Measurements from ENCODE around the gene KRTAP19-2. TPM values are rescaled to one million over a fixed set of nuclear protein-coding genes. Genes with fewer than 3 reads are reported as not detected.
A peak's percentile ranks its signal among the peaks of the same experiment; 100 is the strongest.

The KRTAP19-2 gene
- total and polyA plus RNA-seq, 5 donors: not detected

GRCh38 chr21:30478004-30478403 lies 9.2 kb downstream of the KRTAP19-2 start:
- ATAC-seq (no peak), DNase-seq (no peak)
- Histone ChIP-seq H3K27ac (ENCODE audit: low read length) (no peak overlapping the region), H3K4me1 (ENCODE audit: control insufficient read depth, insufficient read depth, low read length) (no peaks in the 10 kb centered on the region), H3K9me3 (ENCODE audit: control insufficient read depth, low read length) (no peaks in the 10 kb centered on the region), H3K27me3 (ENCODE audit: control insufficient read depth, insufficient read depth) (no peaks in the 10 kb centered on the region), H3K4me3 (ENCODE audit: low read length) (no peak overlapping the region)
- intact Hi-C loops (cut with DNase I): no loop called here
- 26% methylated on average over 3 of the region's 3 CpGs for WGBS

- no peak overlapping the region for H3K27ac ChIP-seq (ENCODE audit: low read length)
- ATAC-seq (no peak), DNase-seq (no peak)
- H3K27me3 ChIP-seq (ENCODE audit: control insufficient read depth, insufficient read depth): no peaks in the 10 kb centered on the region
- WGBS: 75% methylated on average over 6 of the region's 6 CpGs
- intact Hi-C loops (cut with DNase I): no loop called here
- H3K4me1 ChIP-seq (ENCODE audit: control insufficient read depth, insufficient read depth, low read length): no peaks in the 10 kb centered on the region
- no peaks in the 10 kb centered on the region for H3K9me3 ChIP-seq (ENCODE audit: control insufficient read depth, low read length)
- H3K4me3 ChIP-seq (ENCODE audit: low read length): no peak overlapping the region
These were observed 18.1 kb downstream of the KRTAP19-2 start for GRCh38 chr21:30468900-30469714.

GRCh38 chr21:30463713-30464112 lies 23.5 kb downstream of the KRTAP19-2 start:
- intact Hi-C loops (cut with DNase I): no loop called here
- ATAC-seq: no peak
- Histone ChIP-seq H3K4me3 (ENCODE audit: low read length) (no peak overlapping the region), H3K27me3 (ENCODE audit: control insufficient read depth, insufficient read depth) (no peaks in the 10 kb centered on the region), H3K4me1 (ENCODE audit: control insufficient read depth, insufficient read depth, low read length) (no peaks in the 10 kb centered on the region), H3K9me3 (ENCODE audit: control insufficient read depth, low read length) (no peaks in the 10 kb centered on the region), H3K27ac (ENCODE audit: low read length) (no peak overlapping the region)
- 56% methylated on average over 3 of the region's 3 CpGs for WGBS
- DNase-seq: no peak

- no peaks in the 10 kb centered on the region for H3K27me3 ChIP-seq (ENCODE audit: control insufficient read depth, insufficient read depth)
- 84% methylated on average over 3 of the region's 3 CpGs for WGBS
- H3K27ac ChIP-seq (ENCODE audit: low read length): no peak overlapping the region
- DNase-seq (no peak), ATAC-seq (no peak)
- H3K9me3 ChIP-seq (ENCODE audit: control insufficient read depth, low read length): no peaks in the 10 kb centered on the region
- no peak overlapping the region for H3K4me3 ChIP-seq (ENCODE audit: low read length)
- intact Hi-C loops (cut with DNase I): loop anchor here in 1 of 4 donors (5.0 to 10.0 kb wide), 2 partner anchors 284 to 636 kb away; no protein-coding TSS in a partner anchor
- no peaks in the 10 kb centered on the region for H3K4me1 ChIP-seq (ENCODE audit: control insufficient read depth, insufficient read depth, low read length)
These were observed 38.7 kb downstream of the KRTAP19-2 start for GRCh38 chr21:30448514-30448913.

GRCh38 chr21:30447056-30447455 lies 40.2 kb downstream of the KRTAP19-2 start:
- intact Hi-C loops (cut with DNase I): loop anchor here in 1 of 4 donors (5.0 to 10.0 kb wide), 2 partner anchors 285 to 638 kb away; no protein-coding TSS in a partner anchor
- Histone ChIP-seq H3K27me3 (ENCODE audit: control insufficient read depth, insufficient read depth) (no peaks in the 10 kb centered on the region), H3K9me3 (ENCODE audit: control insufficient read depth, low read length) (no peaks in the 10 kb centered on the region), H3K4me3 (ENCODE audit: low read length) (no peak overlapping the region), H3K27ac (ENCODE audit: low read length) (no peak overlapping the region), H3K4me1 (ENCODE audit: control insufficient read depth, insufficient read depth, low read length) (no peaks in the 10 kb centered on the region)
- ATAC-seq (no peak), DNase-seq (no peak)
- WGBS: 50% methylated on average over 4 of the region's 4 CpGs

- no peaks in the 10 kb centered on the region for H3K4me1 ChIP-seq (ENCODE audit: control insufficient read depth, insufficient read depth, low read length)
- peak; percentile 44 to 65 for ATAC-seq
- H3K4me3 ChIP-seq (ENCODE audit: low read length): no peak overlapping the region
- no peak overlapping the region for H3K27ac ChIP-seq (ENCODE audit: low read length)
- DNase-seq: no peak
- WGBS: 48% methylated on average over 1 of the region's 1 CpG
- no peaks in the 10 kb centered on the region for H3K9me3 ChIP-seq (ENCODE audit: control insufficient read depth, low read length)
- no peaks in the 10 kb centered on the region for H3K27me3 ChIP-seq (ENCODE audit: control insufficient read depth, insufficient read depth)
- intact Hi-C loops (cut with DNase I): loop anchor here in 3 of 4 donors (2.0 to 10.0 kb wide), 3 partner anchors 288 to 641 kb away; no protein-coding TSS in a partner anchor
These were observed 43.0 kb downstream of the KRTAP19-2 start for GRCh38 chr21:30444204-30444603.

- intact Hi-C loops (cut with DNase I): loop anchor here in 2 of 4 donors (5.0 to 10.0 kb wide), 2 partner anchors 289 to 642 kb away; no protein-coding TSS in a partner anchor
- H3K27me3 ChIP-seq (ENCODE audit: control insufficient read depth, insufficient read depth): no peaks in the 10 kb centered on the region
- H3K27ac ChIP-seq (ENCODE audit: low read length): no peak overlapping the region
These were observed 44.0 kb downstream of the KRTAP19-2 start for GRCh38 chr21:30443226-30443625.

GRCh38 chr21:30439975-30440374 lies 47.3 kb downstream of the KRTAP19-2 start, which contains the start of gene KRTAP15-1:
KRTAP15-1 (plus strand) TSS chr21:30440275; CDS start chr21:30440328, 53 bp downstream.
- H3K9me3 ChIP-seq (ENCODE audit: control insufficient read depth, low read length): no peaks in the 10 kb centered on the region
- no peaks in the 10 kb centered on the region for H3K27me3 ChIP-seq (ENCODE audit: control insufficient read depth, insufficient read depth)
- H3K4me3 ChIP-seq (ENCODE audit: low read length): no peak within 1 kb of the TSS
- no peaks in the 10 kb centered on the region for H3K4me1 ChIP-seq (ENCODE audit: control insufficient read depth, insufficient read depth, low read length)
- no peak within 1 kb of the TSS for H3K27ac ChIP-seq (ENCODE audit: low read length)
- 94% methylated on average over 5 of the region's 5 CpGs for WGBS
- DNase-seq (no peak), ATAC-seq (no peak)
- intact Hi-C loops (cut with DNase I): loop anchor here in 3 of 4 donors (5.0 to 10.0 kb wide), 4 partner anchors 95 to 645 kb away; partner anchors contain the start of genes KRTAP23-1 (in 1 of the 3) and KRTAP27-1 (in 1 of the 3)

More at GRCh38 chr21:30443226-30443625, 44.0 kb downstream of the KRTAP19-2 start:
- Histone ChIP-seq H3K4me1 (ENCODE audit: control insufficient read depth, insufficient read depth, low read length) (no peaks in the 10 kb centered on the region), H3K4me3 (ENCODE audit: low read length) (no peak overlapping the region), H3K9me3 (ENCODE audit: control insufficient read depth, low read length) (no peaks in the 10 kb centered on the region)
- no peak for ATAC-seq
- DNase-seq: no peak

Other genes starting within 250 kb of the KRTAP19-2 start
- gene KRTAP24-1, start 204.5 kb downstream of the KRTAP19-2 start, total RNA-seq: not detected
- not detected for gene KRTAP24-1, start 204.5 kb downstream of the KRTAP19-2 start, polyA plus RNA-seq
- gene KRTAP25-1, start 197.9 kb downstream of the KRTAP19-2 start, total RNA-seq: not detected
- not detected for gene KRTAP25-1, start 197.9 kb downstream of the KRTAP19-2 start, polyA plus RNA-seq
- not detected for gene KRTAP26-1, start 167.1 kb downstream of the KRTAP19-2 start, total RNA-seq
- gene KRTAP26-1, start 167.1 kb downstream of the KRTAP19-2 start, polyA plus RNA-seq: not detected
- gene KRTAP27-1, start 149.7 kb downstream of the KRTAP19-2 start, total RNA-seq: not detected
- not detected for gene KRTAP27-1, start 149.7 kb downstream of the KRTAP19-2 start, polyA plus RNA-seq
- not detected for gene KRTAP23-1, start 138.8 kb downstream of the KRTAP19-2 start, total RNA-seq
- not detected for gene KRTAP23-1, start 138.8 kb downstream of the KRTAP19-2 start, polyA plus RNA-seq
- gene KRTAP13-2, start 115.2 kb downstream of the KRTAP19-2 start, total RNA-seq: not detected
- not detected for gene KRTAP13-2, start 115.2 kb downstream of the KRTAP19-2 start, polyA plus RNA-seq
- not detected for gene KRTAP13-1, start 91.4 kb downstream of the KRTAP19-2 start, total RNA-seq
- not detected for gene KRTAP13-1, start 91.4 kb downstream of the KRTAP19-2 start, polyA plus RNA-seq
- not detected for gene KRTAP13-3, start 61.5 kb downstream of the KRTAP19-2 start, total RNA-seq
- not detected for gene KRTAP13-3, start 61.5 kb downstream of the KRTAP19-2 start, polyA plus RNA-seq
- not detected for gene KRTAP13-4, start 57.2 kb downstream of the KRTAP19-2 start, total RNA-seq
- not detected for gene KRTAP13-4, start 57.2 kb downstream of the KRTAP19-2 start, polyA plus RNA-seq
- gene KRTAP15-1, start 47.2 kb downstream of the KRTAP19-2 start, total RNA-seq: not detected
- gene KRTAP15-1, start 47.2 kb downstream of the KRTAP19-2 start, polyA plus RNA-seq: not detected
- not detected for gene KRTAP19-1, start 7.1 kb downstream of the KRTAP19-2 start, total RNA-seq
- not detected for gene KRTAP19-1, start 7.1 kb downstream of the KRTAP19-2 start, polyA plus RNA-seq
- gene KRTAP19-3, start 4.6 kb upstream of the KRTAP19-2 start, total RNA-seq: not detected
- not detected for gene KRTAP19-3, start 4.6 kb upstream of the KRTAP19-2 start, polyA plus RNA-seq
- not detected for gene KRTAP19-4, start 9.7 kb upstream of the KRTAP19-2 start, total RNA-seq
- not detected for gene KRTAP19-4, start 9.7 kb upstream of the KRTAP19-2 start, polyA plus RNA-seq
- not detected for gene KRTAP19-5, start 14.7 kb upstream of the KRTAP19-2 start, total RNA-seq
- gene KRTAP19-5, start 14.7 kb upstream of the KRTAP19-2 start, polyA plus RNA-seq: not detected
- not detected for gene KRTAP19-6, start 54.4 kb upstream of the KRTAP19-2 start, total RNA-seq
- not detected for gene KRTAP19-6, start 54.4 kb upstream of the KRTAP19-2 start, polyA plus RNA-seq
- gene KRTAP19-7, start 73.9 kb upstream of the KRTAP19-2 start, total RNA-seq: not detected
- gene KRTAP19-7, start 73.9 kb upstream of the KRTAP19-2 start, polyA plus RNA-seq: 0.52 TPM
- not detected for gene KRTAP22-2, start 103.0 kb upstream of the KRTAP19-2 start, total RNA-seq
- gene KRTAP22-2, start 103.0 kb upstream of the KRTAP19-2 start, polyA plus RNA-seq: not detected
- not detected for gene KRTAP6-3, start 105.0 kb upstream of the KRTAP19-2 start, total RNA-seq
- gene KRTAP6-3, start 105.0 kb upstream of the KRTAP19-2 start, polyA plus RNA-seq: not detected
- not detected for gene KRTAP6-2, start 111.5 kb upstream of the KRTAP19-2 start, total RNA-seq
- not detected for gene KRTAP6-2, start 111.5 kb upstream of the KRTAP19-2 start, polyA plus RNA-seq
- gene KRTAP22-1, start 113.7 kb upstream of the KRTAP19-2 start, total RNA-seq: not detected
- not detected for gene KRTAP22-1, start 113.7 kb upstream of the KRTAP19-2 start, polyA plus RNA-seq
- not detected for gene KRTAP6-1, start 126.5 kb upstream of the KRTAP19-2 start, total RNA-seq
- gene KRTAP6-1, start 126.5 kb upstream of the KRTAP19-2 start, polyA plus RNA-seq: not detected
- not detected for gene KRTAP20-1, start 129.0 kb upstream of the KRTAP19-2 start, total RNA-seq
- not detected for gene KRTAP20-1, start 129.0 kb upstream of the KRTAP19-2 start, polyA plus RNA-seq
- not detected for gene KRTAP20-4, start 133.2 kb upstream of the KRTAP19-2 start, total RNA-seq
- gene KRTAP20-4, start 133.2 kb upstream of the KRTAP19-2 start, polyA plus RNA-seq: not detected
- not detected for gene KRTAP20-2, start 147.8 kb upstream of the KRTAP19-2 start, total RNA-seq
- gene KRTAP20-2, start 147.8 kb upstream of the KRTAP19-2 start, polyA plus RNA-seq: not detected
- gene KRTAP20-3, start 155.4 kb upstream of the KRTAP19-2 start, total RNA-seq: not detected
- not detected for gene KRTAP20-3, start 155.4 kb upstream of the KRTAP19-2 start, polyA plus RNA-seq
- gene KRTAP21-3, start 231.3 kb upstream of the KRTAP19-2 start, total RNA-seq: not detected
- gene KRTAP21-3, start 231.3 kb upstream of the KRTAP19-2 start, polyA plus RNA-seq: not detected

Data from right cardiac atrium (tissue), 5 donors.